NT2/D1 (cell line): ENCODE measurements around the gene PANK1.
A peak's percentile ranks its signal among the peaks of the same experiment; 100 is the strongest.
"Not testable (repeated sequence)": the region's sequence is repeated elsewhere in the genome, so short reads cannot be mapped to it uniquely, and the experiment has no call there.

Source experiments
- DNase-seq: peaks from one replicate; pipeline ENCODE4 v3.0.0-alpha.2; 2011; ENCODE audit warnings: low read depth, low spot score
- H3K27me3 ChIP-seq: 2 replicates; pipeline ENCODE4 v1.6.0; 2011; ENCODE audit warnings: mild to moderate bottlenecking; ENCODE audit not compliant: insufficient read length, insufficient read depth
- H3K36me3 ChIP-seq: 2 replicates; pipeline ENCODE4 v1.6.1; 2011; ENCODE audit warnings: mild to moderate bottlenecking, low read length, mixed read lengths; ENCODE audit not compliant: insufficient read depth, insufficient read length
- H3K4me1 ChIP-seq: 2 replicates; pipeline ENCODE4 v1.5.1; 2011; ENCODE audit not compliant: insufficient read depth, insufficient read length
- H3K4me3 ChIP-seq: 2 replicates; pipeline ENCODE4 v1.5.1; 2011; ENCODE audit warnings: low read depth; ENCODE audit not compliant: insufficient read length
- H3K9ac ChIP-seq: 2 replicates; pipeline ENCODE4 v1.6.0; 2011; ENCODE audit warnings: low read depth; ENCODE audit not compliant: insufficient read length
- H3K9me3 ChIP-seq: 2 replicates; pipeline ENCODE4 v1.5.1; 2011; ENCODE audit warnings: mild to moderate bottlenecking, low read length; ENCODE audit not compliant: insufficient read depth
- SUZ12 ChIP-seq: IDR thresholded peaks from 2 replicates; pipeline ENCODE4 v1.6.1; 2011; ENCODE audit not compliant: insufficient read length, insufficient read depth; ENCODE audit errors: extremely low read depth
- YY1 ChIP-seq: IDR thresholded peaks from 2 replicates; pipeline ENCODE4 v1.6.1; 2011; ENCODE audit not compliant: insufficient read length, insufficient read depth
- ZNF274 ChIP-seq: IDR thresholded peaks from 2 replicates; pipeline ENCODE4 v1.6.1; 2011; ENCODE audit warnings: mild to moderate bottlenecking, low read depth, low read length

PANK1 gene

DNA sequence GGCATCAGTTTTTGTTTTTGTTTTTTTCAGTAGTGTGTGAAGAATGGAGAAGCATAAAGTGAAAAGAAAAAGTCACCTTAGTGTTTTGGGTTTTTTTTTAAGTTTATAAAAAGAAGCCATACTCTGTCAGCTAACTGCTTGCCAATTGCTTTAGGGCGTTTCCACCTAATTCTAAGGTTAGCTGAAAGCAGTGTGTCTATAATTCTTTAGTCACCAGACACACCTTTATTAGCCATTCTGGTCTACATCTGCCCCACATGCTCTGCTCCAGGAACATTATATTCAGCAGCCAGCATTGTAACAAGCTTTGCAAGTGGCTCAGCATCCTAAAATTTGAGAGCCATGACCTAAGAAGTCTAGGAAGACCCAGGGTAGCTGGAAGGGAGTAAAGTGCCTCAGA, 95.5 kb downstream of the PANK1 start:
- H3K27me3 ChIP-seq, result no peaks in the 10 kb centered on the region
- H3K9me3 ChIP-seq, result no peaks in the 10 kb centered on the region
- H3K36me3 ChIP-seq, result no peaks in the 10 kb centered on the region
- DNase-seq, result no peak
- TF ChIP-seq SUZ12, result no peak
- TF ChIP-seq YY1, result no peak
- no peak for TF ChIP-seq ZNF274
- H3K4me1 ChIP-seq, result no peaks in the 10 kb centered on the region
- H3K9ac ChIP-seq, result no peak overlapping the region
- H3K4me3 ChIP-seq, result no peak overlapping the region

GRCh38 chr10:89548673-89549072, 96.4 kb downstream of the PANK1 start:
- Histone ChIP-seq H3K27me3 (no peaks in the 10 kb centered on the region), H3K4me1 (no peaks in the 10 kb centered on the region), H3K9me3 (no peaks in the 10 kb centered on the region), H3K9ac (no peak overlapping the region), H3K4me3 (no peak overlapping the region), H3K36me3 (no peaks in the 10 kb centered on the region)
- no peak for DNase-seq
- TF ChIP-seq SUZ12 (no peak), ZNF274 (no peak), YY1 (no peak)

DNA sequence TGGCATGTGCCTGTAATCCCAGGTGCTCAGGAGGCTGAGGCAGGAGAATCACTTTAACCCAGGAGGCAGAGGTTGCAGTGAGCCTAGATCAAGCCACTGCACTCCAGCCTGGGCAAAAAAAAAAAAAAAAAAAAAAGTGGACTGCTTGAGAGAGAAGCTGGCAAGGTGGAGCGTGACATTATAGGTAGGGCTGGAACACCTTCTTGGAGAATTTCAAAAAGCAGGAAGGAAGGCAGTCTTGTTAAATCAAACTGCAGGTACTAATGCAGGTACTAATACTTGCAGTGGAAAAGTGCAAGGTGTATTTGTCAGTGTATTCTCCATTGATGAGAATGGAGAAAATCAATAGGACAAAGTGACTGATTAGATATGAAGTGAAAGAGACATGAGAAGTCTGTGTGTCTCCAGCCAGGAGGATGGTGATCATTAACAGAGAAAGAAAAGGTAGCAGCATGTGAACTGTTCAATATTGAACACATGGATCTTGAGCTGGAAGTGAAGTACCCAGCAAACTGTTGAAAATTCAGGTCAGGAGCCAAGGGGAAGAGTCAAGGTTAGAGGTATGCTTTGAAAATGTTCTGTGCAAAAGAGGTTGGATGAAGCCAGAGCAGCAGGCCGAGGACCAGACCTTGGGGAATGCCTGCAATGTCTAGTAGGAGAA, 97.1 kb downstream of the PANK1 start:
- TF ChIP-seq YY1, result no peak
- no peak for TF ChIP-seq SUZ12
- TF ChIP-seq ZNF274, result no peak
- Histone ChIP-seq H3K27me3 (no peaks in the 10 kb centered on the region), H3K4me3 (no peak overlapping the region), H3K9me3 (no peaks in the 10 kb centered on the region), H3K9ac (no peak overlapping the region), H3K4me1 (no peaks in the 10 kb centered on the region), H3K36me3 (no peaks in the 10 kb centered on the region)
- no peak for DNase-seq

DNA sequence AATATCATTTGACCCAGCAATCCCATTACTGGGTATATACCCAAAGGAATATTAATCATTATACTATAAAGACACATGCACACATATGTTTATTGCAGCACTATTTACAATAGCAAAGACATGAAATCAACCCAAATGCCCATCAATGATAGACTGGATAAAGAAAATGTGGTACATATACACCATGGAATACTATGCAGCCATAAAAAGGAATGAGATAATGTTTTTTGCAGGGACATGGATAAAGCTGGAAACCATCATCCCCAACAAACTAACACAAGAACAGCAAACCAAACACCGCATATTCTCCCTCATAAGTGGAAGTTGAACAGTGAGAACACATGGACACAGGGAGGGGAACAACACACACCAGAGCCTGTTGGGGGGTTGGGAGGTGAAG, 98.4 kb downstream of the PANK1 start:
- DNase-seq, H3K9ac ChIP-seq, H3K4me1 ChIP-seq, H3K9me3 ChIP-seq, H3K4me3 ChIP-seq, H3K36me3 ChIP-seq, H3K27me3 ChIP-seq: not testable (repeated sequence)

DNA sequence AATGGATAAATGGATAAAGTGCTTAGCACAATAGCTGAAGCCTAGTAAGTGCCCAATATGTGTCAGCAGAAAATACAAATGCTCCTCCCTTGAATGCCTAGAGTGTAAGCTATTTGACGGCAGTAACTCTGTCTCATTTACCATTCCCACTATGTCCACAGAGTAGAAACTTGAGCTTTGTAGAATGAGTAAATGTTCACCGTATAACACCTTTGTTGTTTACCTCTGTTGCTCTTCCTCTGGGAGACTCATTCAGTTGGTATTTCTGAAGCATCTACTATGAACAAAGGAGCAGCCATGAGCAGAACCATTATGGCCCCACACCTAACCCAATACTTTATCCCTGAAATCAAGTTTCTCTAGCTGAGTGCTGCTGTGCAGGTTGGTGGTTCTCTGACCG, 101.2 kb downstream of the PANK1 start:
- TF ChIP-seq SUZ12 (no peak), YY1 (no peak), ZNF274 (no peak)
- no peak for DNase-seq

GRCh38 chr10:89540420-89540949, 104.6 kb downstream of the PANK1 start:
- Histone ChIP-seq H3K4me1 (peaks cover 2% of the 10 kb centered on the region), H3K9ac (no peak overlapping the region)
- no peak for DNase-seq

More for the DNA sequence above, 101.2 kb downstream of the PANK1 start:
- Histone ChIP-seq H3K9ac (no peak overlapping the region), H3K4me1 (no peaks in the 10 kb centered on the region), H3K9me3 (no peaks in the 10 kb centered on the region), H3K36me3 (no peaks in the 10 kb centered on the region), H3K27me3 (no peaks in the 10 kb centered on the region), H3K4me3 (no peak overlapping the region)

GRCh38 chr10:89537364-89537763, 107.7 kb downstream of the PANK1 start:
- Histone ChIP-seq H3K4me3 (no peak overlapping the region), H3K9me3 (no peaks in the 10 kb centered on the region), H3K27me3 (peaks cover 13% of the 10 kb centered on the region), H3K36me3 (no peaks in the 10 kb centered on the region), H3K9ac (no peak overlapping the region), H3K4me1 (peaks cover 2% of the 10 kb centered on the region)
- DNase-seq, result no peak
- TF ChIP-seq YY1 (no peak), ZNF274 (no peak), SUZ12 (no peak)

More at GRCh38 chr10:89540420-89540949, 104.6 kb downstream of the PANK1 start:
- no peak overlapping the region for H3K4me3 ChIP-seq
- no peaks in the 10 kb centered on the region for H3K36me3 ChIP-seq
- no peaks in the 10 kb centered on the region for H3K9me3 ChIP-seq
- TF ChIP-seq YY1 (no peak), SUZ12 (no peak)
- H3K27me3 ChIP-seq, result no peaks in the 10 kb centered on the region

DNA sequence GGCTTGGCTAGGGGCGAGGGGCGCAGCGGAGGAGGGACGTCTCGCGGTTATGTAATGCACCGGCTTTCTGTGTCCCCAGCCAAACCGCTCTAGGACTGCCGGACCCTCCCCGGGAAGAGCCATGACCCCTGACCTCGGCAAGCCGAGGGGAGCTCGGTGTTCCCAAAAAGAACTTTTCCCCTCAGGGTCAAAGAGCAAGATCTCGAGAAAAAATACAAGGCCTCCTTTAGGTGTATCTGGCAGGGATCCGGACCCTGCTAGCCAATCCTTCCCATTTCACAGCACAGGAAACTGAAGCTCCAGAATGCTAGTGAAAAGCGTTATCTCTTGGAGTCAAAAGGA, 109.1 kb downstream of the PANK1 start:
- Histone ChIP-seq H3K9ac (peak overlapping the region; percentile 76), H3K4me3 (peak overlapping the region; percentile 62), H3K9me3 (no peaks in the 10 kb centered on the region), H3K27me3 (peaks cover 13% of the 10 kb centered on the region), H3K36me3 (no peaks in the 10 kb centered on the region), H3K4me1 (peaks cover 2% of the 10 kb centered on the region)
- DNase-seq, result no peak
- TF ChIP-seq ZNF274 (no peak), YY1 (no peak), SUZ12 (no peak)
